GM21528 (cell line): ENCODE measurements around the gene TICAM2.

ENCODE experiments used
- ATAC-seq: cut with Tn5 transposase; IDR thresholded peaks from one replicate; pipeline ENCODE4 v1.9.1; 2021; ENCODE audit warnings: mild to moderate bottlenecking, moderate library complexity; ENCODE audit not compliant: unreplicated experiment, low FRiP score

The TICAM2 gene

DNA sequence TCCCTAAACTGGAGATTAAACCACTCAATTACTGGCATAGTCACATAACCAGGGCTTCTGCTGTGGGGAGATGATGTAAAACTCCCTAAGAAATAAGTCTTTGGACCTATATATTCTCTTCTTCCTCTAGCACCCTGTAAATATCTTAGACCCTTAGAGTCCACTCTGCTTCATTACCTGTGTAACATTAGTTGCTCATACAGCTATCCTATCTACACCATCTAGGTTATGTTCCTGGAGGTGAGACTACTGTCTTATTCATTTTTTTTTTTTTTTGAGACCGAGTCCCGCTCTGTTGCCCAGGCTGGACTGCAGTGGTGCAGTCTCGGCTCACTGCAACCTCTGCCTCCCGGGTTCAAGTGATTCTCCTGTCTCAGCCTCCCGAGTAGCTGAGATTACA, 9.6 kb upstream of the TICAM2 start:
- ATAC-seq: no peak

DNA sequence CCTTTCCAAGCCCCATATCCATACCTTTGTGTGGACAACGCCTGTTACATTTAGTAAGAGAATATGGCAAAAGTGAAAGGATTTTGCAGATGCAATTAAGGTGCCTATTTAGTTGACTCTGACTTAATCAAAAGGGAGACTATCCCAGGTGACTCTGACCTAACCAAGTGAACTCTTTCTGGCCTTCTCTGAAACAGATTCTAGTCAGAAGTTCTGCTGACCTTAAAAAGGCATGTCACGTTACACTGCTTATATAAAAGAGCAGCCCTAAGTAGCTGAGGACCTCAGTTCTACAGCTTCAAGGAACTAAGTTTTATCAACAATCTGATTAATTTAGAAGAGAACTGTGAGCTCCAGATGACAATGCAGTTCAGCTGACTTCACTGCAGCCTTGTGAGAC, 5.7 kb upstream of the TICAM2 start:
- no peak for ATAC-seq

DNA sequence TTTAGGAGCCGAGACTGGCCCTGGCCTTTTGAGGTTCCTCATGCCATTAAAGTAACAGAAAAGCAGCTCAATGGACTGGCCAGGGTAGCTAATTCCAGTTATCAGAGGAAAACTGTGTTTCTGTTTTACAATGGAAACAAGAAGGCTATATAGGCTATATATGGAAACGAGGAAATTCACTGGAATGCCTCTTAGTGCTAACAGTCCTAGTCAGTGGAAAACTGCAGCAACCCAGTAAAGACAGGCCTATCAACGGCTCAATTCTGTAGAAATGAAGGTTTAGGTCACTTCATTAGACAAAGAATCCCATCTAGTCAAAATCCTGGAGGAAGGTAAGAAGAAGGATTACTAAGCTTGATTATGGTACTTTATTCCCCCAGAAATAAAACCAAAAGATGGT, 3.2 kb upstream of the TICAM2 start:
- no peak for ATAC-seq

DNA sequence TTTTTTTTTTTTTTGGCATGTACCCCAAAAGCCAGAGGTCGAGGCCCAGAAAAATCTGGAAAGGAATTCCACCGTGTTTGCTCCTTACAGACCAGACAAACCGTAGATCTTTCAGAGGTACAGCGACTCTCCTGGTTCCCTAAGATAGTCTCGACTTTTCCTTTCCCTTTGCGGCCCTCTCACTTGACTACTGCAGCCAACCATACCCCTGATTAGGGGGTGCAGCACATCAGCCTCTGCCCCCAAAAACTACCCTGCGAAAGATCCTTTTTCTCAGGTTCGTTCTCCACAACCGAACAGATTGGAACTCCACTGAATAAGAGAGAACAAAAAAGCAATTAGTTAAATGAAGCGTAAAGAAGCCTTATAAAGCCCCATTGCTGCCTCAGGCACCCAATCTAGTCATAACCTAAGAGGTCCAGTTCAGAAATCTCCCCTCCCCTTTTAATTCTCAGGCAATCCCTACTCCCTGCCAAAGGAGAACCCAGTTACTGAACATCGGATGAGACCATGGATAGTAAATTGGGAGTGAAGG, 379 bp upstream of the TICAM2 start:
- peak; percentile 19 for ATAC-seq

DNA sequence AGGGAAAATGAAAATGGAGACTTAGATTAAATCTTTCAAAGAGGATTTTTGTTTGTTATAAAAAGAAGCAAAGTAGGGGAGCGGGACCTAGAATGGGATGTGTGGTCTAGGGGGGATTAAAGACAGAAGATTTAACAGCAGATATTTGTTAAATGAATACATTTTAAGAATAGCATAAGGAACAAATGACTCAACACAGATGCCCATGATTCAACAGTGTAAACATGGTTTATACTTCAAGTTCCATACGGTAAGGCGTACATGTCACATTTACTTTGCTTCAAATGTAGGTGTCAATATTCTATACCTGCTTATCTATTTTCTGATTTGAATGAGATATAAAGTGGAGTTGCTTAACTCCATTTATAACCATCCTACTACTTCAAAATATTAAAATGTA, 1.5 kb downstream of the TICAM2 start:
- no peak for ATAC-seq

DNA sequence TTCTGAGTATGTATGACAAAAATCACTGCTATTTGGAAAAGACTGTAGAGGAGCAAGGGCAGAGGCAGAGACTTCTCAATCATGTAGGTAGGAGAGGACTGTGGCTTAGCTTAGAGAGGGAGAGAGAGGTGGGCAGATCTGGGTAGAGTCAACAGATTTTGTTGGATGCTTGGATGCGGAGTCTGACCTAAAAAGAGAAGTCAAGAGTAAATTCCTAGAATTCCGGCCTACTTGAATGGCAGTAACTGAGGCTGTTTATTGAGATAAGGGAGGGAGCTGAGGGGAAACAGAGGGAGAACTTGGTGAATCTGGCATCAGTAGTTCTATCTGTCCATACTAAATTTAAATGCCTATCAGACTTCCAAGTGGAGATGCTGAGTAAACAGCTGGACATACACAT, 2.4 kb downstream of the TICAM2 start:
- ATAC-seq: no peak

DNA sequence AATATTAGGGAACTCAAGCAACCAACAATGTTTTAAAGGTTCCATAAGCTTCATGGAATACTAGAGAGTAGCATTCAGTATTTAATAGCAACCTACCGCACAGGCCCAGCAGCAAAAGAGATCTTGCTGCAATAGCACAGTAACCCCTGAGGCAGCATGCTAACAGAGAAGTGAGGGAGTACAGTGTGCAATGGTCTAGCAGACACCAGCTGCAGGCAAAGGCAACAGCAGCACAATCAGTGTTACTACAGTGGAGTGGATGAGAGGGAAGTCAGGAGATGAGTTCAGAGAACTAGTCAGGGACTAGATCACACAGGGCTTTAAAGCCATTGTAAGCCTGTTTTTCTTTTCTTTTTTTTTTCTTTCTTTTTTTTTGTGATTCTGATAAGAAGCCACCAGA, 2.8 kb downstream of the TICAM2 start:
- no peak for ATAC-seq

DNA sequence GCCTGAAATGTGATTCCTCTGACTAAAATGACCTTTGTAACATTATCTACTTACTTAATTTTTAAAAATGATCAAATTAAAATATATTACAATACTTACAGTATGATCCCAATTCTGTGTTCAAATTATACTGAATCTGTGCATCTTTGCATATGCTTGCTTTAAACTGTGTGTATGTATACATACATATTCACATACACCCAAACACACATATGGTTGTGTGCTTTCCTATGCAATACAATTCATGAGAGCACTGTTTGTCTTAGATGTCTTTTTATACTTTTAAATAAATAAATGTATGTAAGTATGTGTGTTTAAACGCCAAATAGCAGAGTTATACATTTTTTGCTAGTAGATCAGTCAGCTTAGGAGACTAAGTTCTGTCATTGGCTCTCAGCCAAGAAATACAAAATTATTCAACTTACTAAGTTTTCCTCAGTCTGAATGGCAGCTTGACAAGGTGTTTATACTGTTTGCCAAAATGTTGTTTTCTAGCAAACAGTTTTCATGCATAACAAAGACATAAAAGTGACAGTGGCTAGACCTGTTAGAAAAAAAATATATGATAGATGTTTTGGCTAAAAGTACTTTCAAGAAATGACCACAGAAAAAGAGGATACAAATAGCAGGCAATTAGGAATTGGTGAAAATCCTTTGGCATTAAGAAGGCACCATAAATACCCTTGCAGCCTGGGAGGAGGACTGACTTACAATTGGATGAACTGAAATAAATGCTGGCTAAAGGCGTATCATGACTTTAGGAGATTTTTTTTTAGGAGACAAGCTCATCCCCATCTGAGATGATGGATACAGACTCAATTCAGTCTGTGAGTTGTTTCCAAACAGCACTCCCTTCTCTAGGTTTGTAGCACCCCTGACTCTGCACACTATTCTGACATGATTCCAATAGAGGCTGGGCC, 7.9 kb downstream of the TICAM2 start:
- ATAC-seq: no peak

DNA sequence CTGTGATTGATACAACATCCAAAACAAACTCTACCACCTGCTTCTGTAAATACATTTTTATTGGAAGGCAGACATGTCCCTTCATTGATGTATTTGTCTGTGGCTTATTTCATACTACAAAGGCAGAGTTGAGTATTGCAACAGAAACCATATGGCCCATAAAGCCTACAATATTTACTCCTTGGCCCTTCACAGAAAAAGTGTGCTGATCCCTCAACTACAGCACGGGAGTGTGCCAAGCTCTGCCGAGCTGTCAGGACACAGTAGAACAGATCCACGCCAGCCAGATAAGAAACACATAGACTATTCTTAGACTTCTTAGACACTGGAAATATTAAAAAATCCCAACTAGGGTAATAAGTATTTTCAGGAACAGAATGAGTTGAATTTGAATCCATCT, 13.2 kb downstream of the TICAM2 start:
- ATAC-seq: no peak

DNA sequence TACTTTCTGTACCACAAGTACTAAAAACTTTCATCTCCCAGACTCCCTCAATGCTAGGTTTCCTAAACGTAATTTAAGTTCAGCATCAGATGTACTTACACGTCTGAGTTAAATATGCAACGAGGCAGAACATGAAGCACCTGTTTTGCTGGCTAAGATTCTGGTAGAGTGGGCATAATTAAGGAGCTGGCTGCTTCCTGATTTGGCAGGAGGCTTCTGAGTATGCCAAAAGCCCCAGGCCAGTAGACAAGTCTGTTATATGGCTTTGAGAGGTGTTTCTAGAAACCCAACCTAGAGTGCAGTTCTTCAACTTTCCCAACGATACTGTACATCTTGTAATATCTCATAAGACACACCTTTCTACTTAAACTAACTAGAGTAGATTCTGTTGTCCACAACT, 13.6 kb downstream of the TICAM2 start:
- ATAC-seq: no peak

DNA sequence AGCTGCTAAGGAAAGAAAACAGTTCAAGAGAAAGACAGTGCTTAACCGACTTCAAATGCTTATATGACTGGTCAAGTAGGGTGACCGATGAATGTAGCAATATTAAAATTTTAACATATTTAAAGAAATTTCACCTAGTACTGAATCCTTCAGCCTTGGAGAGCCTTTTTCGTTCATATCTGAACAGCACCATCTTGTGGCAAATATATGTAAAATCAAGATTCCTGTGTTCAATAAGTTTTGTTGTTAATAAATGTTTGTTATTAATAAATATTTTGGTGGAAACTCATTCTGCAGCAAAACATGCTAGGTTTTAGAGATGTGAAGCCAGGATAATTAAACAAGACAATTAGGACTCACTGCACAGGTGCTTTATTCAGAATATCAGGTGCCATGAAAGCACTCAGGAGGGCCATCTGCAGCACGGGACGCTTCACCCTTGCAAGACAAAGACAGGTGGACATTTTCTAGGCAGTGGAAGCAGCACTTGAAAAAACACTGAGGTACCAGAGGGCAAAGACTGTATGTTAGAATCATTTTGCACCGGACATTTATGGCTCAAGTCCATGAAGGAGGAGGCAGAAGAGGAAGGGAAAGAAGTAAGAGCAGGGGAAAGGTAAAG, 15.6 kb downstream of the TICAM2 start:
- ATAC-seq: no peak

DNA sequence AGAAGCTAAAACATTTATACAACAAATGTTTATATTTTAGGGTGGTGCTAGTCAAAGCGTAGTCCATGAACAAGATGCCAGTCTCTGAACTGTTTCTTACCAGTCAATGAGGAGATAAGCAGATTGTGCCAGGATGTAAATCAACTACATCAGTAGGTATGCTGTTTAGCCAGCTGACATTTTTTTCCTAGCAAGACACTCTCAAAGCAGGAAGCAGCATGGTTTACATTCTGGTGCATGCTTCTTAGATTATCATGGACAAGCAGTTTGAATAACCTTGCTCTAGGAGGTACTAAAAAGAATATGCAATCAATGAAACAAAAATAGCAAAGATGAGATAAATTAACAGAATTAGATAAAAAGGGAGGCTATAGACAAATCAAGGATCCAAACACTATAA, 17.0 kb downstream of the TICAM2 start:
- ATAC-seq: no peak

DNA sequence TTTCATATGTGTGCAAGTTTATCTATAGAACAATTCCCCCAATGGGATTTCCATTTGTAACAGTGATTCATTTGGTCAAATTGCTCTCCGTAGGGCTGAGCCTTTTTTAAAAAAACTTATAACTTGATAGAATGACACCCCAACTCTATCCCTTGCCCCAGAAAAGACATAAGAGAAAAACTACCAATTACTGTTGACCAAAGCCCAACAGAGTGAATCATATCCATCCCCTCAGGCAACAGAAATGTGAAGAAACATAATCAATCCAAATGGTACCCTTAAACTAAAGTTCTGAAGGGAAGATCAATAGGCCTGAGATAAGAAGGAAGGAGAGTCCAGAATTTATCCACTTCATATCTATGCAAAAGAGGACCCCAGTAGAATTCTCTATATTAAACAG, 17.8 kb downstream of the TICAM2 start:
- no peak for ATAC-seq

DNA sequence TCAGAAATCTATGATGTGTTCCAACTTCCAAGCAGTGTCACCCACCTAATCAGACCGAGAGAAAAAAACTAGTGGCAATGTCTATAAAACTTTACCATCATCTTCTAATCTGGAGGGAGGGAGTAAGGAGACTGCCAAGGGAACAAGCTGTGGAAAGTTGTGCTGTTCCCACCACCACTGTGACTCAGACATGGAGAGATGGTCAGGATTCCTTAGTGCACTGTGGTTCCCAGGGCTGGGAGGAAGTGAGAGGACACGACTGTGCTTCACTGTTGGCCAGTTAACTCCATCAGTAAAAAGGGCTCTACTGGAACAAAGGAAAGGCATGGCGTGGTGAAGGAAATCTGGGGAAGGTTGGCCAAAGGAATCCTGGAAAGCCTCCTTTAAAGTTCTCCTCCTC, 18.8 kb downstream of the TICAM2 start:
- no peak for ATAC-seq

DNA sequence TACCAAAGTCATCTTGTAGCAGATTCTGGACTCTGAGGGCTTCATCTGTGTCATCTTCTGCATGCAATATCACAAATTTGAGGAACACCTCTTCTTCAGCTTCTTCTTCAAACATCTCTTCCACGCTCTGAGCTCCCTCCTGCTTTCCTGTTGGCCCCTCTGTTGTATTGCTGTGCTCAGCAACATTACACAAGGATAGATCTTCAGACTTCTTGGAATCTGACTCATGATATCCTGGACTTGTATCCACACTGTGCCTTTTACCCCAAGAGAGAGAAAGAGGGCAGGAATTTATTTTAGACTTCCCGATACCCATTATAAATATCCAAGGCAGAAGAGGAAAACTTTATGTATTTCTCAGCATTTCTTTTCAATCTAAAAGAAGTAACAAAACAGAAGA, 21.3 kb downstream of the TICAM2 start:
- no peak for ATAC-seq

DNA sequence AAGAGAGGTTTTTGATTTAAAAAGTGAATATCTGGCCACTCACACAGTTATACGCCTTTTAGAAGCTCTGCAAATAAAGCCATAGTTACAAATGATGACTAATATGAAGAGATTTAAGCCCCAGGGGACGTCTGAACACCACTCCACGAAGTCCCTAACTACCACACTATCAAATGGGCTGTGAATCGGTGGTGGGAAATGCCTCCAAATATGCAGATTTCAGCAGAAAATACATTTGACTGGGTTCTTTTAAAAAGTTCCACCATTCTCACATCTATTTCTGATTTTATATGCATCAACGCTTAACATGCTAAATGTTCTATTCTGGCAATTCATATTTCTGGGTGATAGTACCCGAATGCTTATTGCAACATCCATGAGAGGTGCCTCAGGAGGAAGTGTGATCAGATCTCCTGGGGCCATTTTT, 22.5 kb downstream of the TICAM2 start:
- peak; percentile 60 for ATAC-seq

DNA sequence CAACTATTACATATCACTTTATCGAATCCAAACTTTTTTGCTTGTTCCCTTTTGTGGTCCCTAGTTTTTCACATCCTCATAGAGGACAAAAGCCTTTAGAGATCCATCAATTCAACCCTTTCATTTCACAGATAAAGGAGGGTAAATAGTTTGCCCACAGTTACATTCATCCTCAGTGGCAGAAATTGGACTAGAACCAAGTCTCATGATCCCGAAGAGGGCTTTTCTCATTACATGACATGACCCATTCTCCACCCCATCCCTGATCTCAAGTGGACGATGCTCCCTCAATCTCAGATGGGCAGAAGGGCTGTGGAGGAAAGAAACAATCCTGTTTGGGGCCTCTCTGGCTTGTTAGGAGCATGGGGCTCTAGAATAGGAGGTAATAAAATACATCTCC, 23.1 kb downstream of the TICAM2 start:
- ATAC-seq: peak; percentile 7

DNA sequence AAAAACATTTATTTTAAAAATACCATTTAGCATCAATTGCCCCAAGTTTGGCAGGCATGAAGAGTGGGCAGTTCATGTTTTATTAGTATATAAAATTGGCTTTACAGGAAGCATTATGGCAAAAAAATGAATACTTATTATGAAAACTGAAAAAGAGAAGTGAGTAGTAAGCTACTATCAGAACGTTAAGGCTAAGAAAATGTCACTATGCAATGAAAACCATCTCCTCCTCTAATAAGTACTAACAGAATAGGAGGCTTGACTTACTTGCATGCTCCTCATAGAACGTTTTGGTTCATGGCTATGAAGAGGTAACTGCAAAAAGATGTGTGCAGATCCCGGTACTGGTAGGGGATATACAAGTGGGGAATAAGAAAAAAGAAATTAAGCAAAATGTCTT, 23.6 kb downstream of the TICAM2 start:
- ATAC-seq: peak; percentile 68

DNA sequence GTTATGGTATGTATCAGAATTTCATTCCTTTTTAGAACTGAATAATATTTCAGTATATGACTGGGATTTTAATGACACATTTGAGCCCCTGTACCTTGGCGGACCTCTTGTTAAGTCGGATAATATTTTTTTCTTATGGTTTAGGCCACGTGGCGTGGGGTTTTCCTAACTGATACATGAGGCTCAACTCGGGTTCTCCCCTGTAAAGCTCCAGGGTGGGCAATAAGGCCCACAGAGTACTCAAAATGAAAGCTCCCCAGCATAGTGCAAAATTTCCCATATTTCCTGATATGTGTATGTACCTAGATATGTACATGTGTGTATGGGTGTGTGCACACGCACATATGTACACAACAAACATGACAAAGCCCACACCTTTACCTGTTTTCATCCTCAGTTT, 24.5 kb downstream of the TICAM2 start:
- ATAC-seq: no peak

DNA sequence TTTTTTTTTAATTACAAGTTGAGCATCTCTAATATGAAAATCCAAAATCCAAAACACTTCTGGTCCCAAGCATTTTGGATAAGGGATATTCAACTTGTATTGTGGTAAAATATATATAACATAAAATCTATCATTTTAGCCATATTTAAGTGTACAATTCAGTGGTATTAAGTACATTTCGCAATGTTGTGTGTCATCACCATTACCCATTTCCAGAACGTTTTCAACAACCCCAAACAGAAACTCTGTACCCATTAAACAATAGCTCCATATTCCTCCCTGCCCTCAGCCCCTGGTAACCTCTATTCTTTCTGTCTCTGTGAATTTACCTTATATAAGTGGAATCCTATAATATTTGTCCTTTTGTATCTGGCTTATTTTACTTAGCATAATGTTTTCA, 24.9 kb downstream of the TICAM2 start:
- no peak for ATAC-seq

DNA sequence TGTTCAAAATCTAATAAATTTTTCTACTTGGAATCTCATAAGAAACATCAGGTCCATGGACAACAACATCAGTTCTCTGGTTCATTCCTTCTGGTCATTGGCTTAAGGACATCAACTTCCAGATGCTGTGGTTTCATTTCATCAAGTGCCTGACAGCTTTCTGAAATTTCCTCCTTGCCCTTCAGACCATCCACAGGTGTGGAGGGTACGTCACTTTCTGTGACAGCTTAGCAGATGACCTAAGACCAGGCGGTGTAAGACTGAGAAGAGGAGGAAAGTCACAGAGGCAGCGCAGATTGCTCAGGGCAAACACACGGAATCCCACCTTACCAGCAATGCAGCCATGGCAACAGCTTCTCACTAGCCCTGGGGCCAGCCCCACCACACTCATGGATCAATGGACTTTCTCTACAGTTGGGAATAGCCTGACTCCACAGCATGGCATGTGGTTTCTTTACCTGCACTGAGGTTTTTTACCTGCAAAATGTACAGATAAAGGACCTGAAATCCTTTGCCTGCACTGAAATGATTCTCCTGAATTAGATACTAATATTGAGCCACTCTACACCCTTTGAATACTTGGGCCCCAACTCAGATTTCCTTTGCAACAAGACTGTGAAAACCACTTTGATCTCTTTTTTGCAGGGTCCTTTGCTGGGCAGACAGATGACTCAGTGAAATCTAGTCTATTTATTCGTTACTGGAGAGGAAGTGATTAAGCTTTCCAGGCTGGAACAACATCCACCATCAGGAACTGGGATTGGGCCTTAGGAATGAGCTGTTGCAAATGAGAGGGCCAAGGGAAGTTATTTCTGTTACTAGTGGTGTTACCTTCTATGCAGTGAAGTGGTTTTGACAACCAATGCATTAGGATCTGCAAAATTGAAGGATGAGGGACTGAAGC, 26.9 kb downstream of the TICAM2 start:
- no peak for ATAC-seq
